Fibroblast of mammary gland (primary cell): Measurements from ENCODE around the gene MMP15.

Experiments used
- DNase-seq: peaks from one replicate; pipeline ENCODE4 v3.0.0-alpha.2; 2010; ENCODE audit warnings: low read depth
- H3K4me3 ChIP-seq: 2 replicates; pipeline ENCODE4 v1.5.1; 2011; ENCODE audit warnings: low read depth, mild to moderate bottlenecking, low read length, moderate library complexity; ENCODE audit not compliant: control insufficient read depth
- TF ChIP-seq, protein P1 (sequence below): conservative IDR thresholded peaks from 2 replicates; pipeline ENCODE4 v1.5.1; 2011; ENCODE audit warnings: low read depth, low read length, inconsistent platforms; ENCODE audit not compliant: control insufficient read depth, insufficient read depth

The MMP15 gene

GRCh38 chr16:57984443-57985203 lies 40.9 kb upstream of the MMP15 start:
- TF ChIP-seq, protein P1, sequence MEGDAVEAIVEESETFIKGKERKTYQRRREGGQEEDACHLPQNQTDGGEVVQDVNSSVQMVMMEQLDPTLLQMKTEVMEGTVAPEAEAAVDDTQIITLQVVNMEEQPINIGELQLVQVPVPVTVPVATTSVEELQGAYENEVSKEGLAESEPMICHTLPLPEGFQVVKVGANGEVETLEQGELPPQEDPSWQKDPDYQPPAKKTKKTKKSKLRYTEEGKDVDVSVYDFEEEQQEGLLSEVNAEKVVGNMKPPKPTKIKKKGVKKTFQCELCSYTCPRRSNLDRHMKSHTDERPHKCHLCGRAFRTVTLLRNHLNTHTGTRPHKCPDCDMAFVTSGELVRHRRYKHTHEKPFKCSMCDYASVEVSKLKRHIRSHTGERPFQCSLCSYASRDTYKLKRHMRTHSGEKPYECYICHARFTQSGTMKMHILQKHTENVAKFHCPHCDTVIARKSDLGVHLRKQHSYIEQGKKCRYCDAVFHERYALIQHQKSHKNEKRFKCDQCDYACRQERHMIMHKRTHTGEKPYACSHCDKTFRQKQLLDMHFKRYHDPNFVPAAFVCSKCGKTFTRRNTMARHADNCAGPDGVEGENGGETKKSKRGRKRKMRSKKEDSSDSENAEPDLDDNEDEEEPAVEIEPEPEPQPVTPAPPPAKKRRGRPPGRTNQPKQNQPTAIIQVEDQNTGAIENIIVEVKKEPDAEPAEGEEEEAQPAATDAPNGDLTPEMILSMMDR = no peak

GRCh38 chr16:57985204-57986181 lies 40.1 kb upstream of the MMP15 start:
- peak overlapping the region; percentile 36 for H3K4me3 ChIP-seq
- DNase-seq = no peak
- TF ChIP-seq, protein P1 = no peak

More at GRCh38 chr16:57984443-57985203, 40.9 kb upstream of the MMP15 start:
- H3K4me3 ChIP-seq = peak overlapping the region; percentile 36
- peak; percentile 65 for DNase-seq

GRCh38 chr16:57986196-57986595 lies 39.4 kb upstream of the MMP15 start:
- no peak for DNase-seq
- H3K4me3 ChIP-seq = no peak overlapping the region

DNA sequence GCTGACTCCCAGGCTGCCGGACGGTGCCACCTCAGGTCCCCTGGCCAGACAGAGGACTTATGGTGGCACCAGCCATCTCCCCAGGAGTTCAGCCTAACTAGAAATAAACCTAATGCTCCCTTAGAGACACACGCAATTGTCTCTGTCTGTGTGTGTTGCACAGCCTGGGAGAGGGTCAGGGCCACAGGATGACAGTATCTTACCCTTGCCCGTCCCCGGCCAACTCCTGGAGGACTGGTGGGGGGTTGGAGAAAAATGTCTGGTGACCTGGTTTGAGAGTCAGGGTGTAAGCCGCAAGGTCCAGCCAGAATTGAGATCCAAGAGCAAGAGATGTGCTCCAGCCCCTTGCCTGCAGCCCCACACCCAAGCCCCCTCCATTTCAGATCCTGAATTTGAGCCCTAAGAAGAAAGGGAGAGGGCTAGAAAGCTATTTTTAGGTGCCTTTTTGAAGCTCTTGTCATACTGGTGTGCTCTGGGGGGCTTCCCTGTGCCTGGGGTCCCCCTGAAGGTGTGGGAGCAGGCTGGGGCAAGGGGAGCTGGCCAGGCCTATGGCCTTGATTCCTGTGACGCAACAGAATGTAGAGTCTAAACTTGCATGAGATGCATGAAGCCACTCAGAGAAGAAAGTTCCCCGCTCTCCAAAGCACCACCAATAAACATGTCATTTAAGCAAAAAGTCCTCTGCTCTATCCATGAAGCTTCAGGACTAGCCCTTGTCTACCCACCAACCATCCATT lies 37.9 kb upstream of the MMP15 start:
- no peak overlapping the region for H3K4me3 ChIP-seq
- no peak for DNase-seq
- TF ChIP-seq, protein P1 = no peak

More at GRCh38 chr16:57986196-57986595, 39.4 kb upstream of the MMP15 start:
- TF ChIP-seq, protein P1 = no peak

- no peak for DNase-seq
- TF ChIP-seq, protein P1 = no peak
- H3K4me3 ChIP-seq = no peak overlapping the region
Observed at GRCh38 chr16:57988929-57989328, 36.6 kb upstream of the MMP15 start.

GRCh38 chr16:57991551-57992059 lies 33.9 kb upstream of the MMP15 start:
- DNase-seq = no peak
- TF ChIP-seq, protein P1 = no peak
- H3K4me3 ChIP-seq = no peak overlapping the region
